Astrocyte (in vitro differentiated cells and primary cell): ENCODE measurements around the gene SHQ1. TPM values are rescaled to one million over a fixed set of nuclear protein-coding genes. Genes with fewer than 3 reads are reported as not detected.

Experiments
- DNase-seq: peaks from one replicate; pipeline ENCODE4 v3.0.0-alpha.2; 2010; ENCODE audit warnings: low read depth
- FAIRE-seq: peaks from 2 replicates; lab custom pipeline; 2011; peaks lifted over from hg19 to GRCh38; lab: Jason Lieb, UNC
- H2AFZ ChIP-seq: 2 replicates; pipeline ENCODE4 v1.6.0; 2012; ENCODE audit warnings: low read depth, low read length, inconsistent platforms
- H3K27ac ChIP-seq: 2 replicates; pipeline ENCODE4 v1.5.1; 2011; ENCODE audit warnings: low read depth, low read length, inconsistent platforms
- H3K27me3 ChIP-seq: 2 replicates; pipeline ENCODE4 v1.6.0; 2011; ENCODE audit warnings: low read length, inconsistent platforms; ENCODE audit not compliant: insufficient read depth
- H3K36me3 ChIP-seq: 2 replicates; pipeline ENCODE4 v1.5.1; 2011; ENCODE audit warnings: low read length, inconsistent platforms; ENCODE audit not compliant: insufficient read depth
- H3K4me1 ChIP-seq: 2 replicates; pipeline ENCODE4 v1.5.1; 2011; ENCODE audit warnings: low read length, inconsistent platforms; ENCODE audit not compliant: insufficient read depth
- H3K4me2 ChIP-seq: 2 replicates; pipeline ENCODE4 v1.6.0; 2012; ENCODE audit warnings: low read length, inconsistent platforms
- H3K4me3 ChIP-seq: 2 replicates; pipeline ENCODE4 v1.5.1; 2011; ENCODE audit warnings: low read depth, mild to moderate bottlenecking, low read length, inconsistent platforms; ENCODE audit not compliant: insufficient read depth
- H3K79me2 ChIP-seq: 2 replicates; pipeline ENCODE4 v1.6.0; 2012; ENCODE audit warnings: mild to moderate bottlenecking, low read length, inconsistent platforms; ENCODE audit not compliant: insufficient read depth
- H3K9ac ChIP-seq: 2 replicates; pipeline ENCODE4 v1.6.0; 2012; ENCODE audit warnings: mild to moderate bottlenecking, low read length, inconsistent platforms
- H3K9me3 ChIP-seq: 2 replicates; pipeline ENCODE4 v1.5.1; 2012; ENCODE audit warnings: low read depth, mild to moderate bottlenecking, low read length, inconsistent platforms; ENCODE audit not compliant: insufficient read depth
- H4K20me1 ChIP-seq: 2 replicates; pipeline ENCODE4 v1.6.0; 2012; ENCODE audit warnings: low read length, inconsistent platforms; ENCODE audit not compliant: insufficient read depth
- H3K27ac Mint-ChIP-seq: one replicate; pipeline ENCODE4 v1.8.0; 2021; ENCODE audit warnings: mild to moderate bottlenecking, mixed read lengths; ENCODE audit not compliant: unreplicated experiment
- H3K27me3 Mint-ChIP-seq: one replicate; pipeline ENCODE4 v1.8.0; 2021; ENCODE audit warnings: low read depth, mixed read lengths; ENCODE audit not compliant: unreplicated experiment
- H3K36me3 Mint-ChIP-seq: one replicate; pipeline ENCODE4 v1.8.0; 2021; ENCODE audit warnings: low read depth, mixed read lengths; ENCODE audit not compliant: unreplicated experiment
- H3K4me1 Mint-ChIP-seq: one replicate; pipeline ENCODE4 v1.8.0; 2021; ENCODE audit warnings: low read depth, mixed read lengths; ENCODE audit not compliant: unreplicated experiment
- H3K4me3 Mint-ChIP-seq: one replicate; pipeline ENCODE4 v1.8.0; 2021; ENCODE audit warnings: mild to moderate bottlenecking, moderate library complexity, mixed read lengths; ENCODE audit not compliant: unreplicated experiment
- H3K9me3 Mint-ChIP-seq: one replicate; pipeline ENCODE4 v1.8.0; 2021; ENCODE audit warnings: mild to moderate bottlenecking, mixed read lengths; ENCODE audit not compliant: unreplicated experiment
- CTCF ChIP-seq: IDR thresholded peaks from 2 replicates; pipeline ENCODE4 v1.5.1; 2011; ENCODE audit warnings: low read depth, mild to moderate bottlenecking, inconsistent platforms, low read length, moderate library complexity; ENCODE audit not compliant: insufficient read depth
- EZH2 ChIP-seq: IDR thresholded peaks from 2 replicates; pipeline ENCODE4 v1.6.1; 2012; ENCODE audit warnings: mild to moderate bottlenecking, low read length, inconsistent platforms; ENCODE audit not compliant: insufficient read depth
- total RNA-seq: library from RNA; stranded (reverse); gene quantifications from 2 replicates; pipeline ENCODE4 v1.2.1, GENCODE V29; 2021

Gene SHQ1
- total RNA-seq, 1 donor from 2014 or later = 28.4 TPM

DNA sequence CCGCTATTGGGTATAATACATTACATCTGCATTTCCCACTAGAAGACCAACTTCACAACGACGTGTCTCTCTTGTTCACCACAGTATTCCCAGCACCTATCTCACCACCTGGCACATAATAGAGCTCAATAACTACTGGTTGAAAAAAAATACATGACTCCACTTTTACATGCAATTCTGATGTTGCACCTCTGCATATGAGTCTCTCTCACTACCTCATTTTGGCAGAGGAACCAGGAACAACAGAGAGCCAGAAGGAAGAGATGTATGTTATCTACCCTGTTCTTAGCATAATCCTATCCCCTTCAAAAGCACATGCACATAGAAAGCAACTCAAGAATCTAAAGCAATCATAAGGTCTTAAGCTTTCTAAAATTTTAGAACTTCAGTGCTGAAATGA lies 61.6 kb downstream of the SHQ1 start:
- no peak overlapping the region for H3K4me2 ChIP-seq
- H3K9me3 ChIP-seq = no peaks in the 10 kb centered on the region
- H4K20me1 ChIP-seq = peaks cover 8% of the 10 kb centered on the region
- Mint-ChIP-seq H3K9me3 (no peaks in the 10 kb centered on the region), H3K27ac (no peak overlapping the region), H3K27me3 (no peaks in the 10 kb centered on the region), H3K4me1 (no peaks in the 10 kb centered on the region), H3K4me3 (no peak overlapping the region), H3K36me3 (peaks cover 3% of the 10 kb centered on the region)
- DNase-seq = no peak
- no peaks in the 10 kb centered on the region for H3K4me1 ChIP-seq
- FAIRE-seq = no peak
- H2AFZ ChIP-seq = no peak overlapping the region
- H3K4me3 ChIP-seq = no peak overlapping the region
- no peak overlapping the region for H3K27ac ChIP-seq
- TF ChIP-seq EZH2 (no peak), CTCF (no peak)
- H3K27me3 ChIP-seq = no peaks in the 10 kb centered on the region
- peaks cover 3% of the 10 kb centered on the region for H3K36me3 ChIP-seq
- no peaks in the 10 kb centered on the region for H3K79me2 ChIP-seq
- H3K9ac ChIP-seq = no peak overlapping the region

- Histone ChIP-seq H4K20me1 (peaks cover 8% of the 10 kb centered on the region), H3K4me1 (no peaks in the 10 kb centered on the region), H3K27me3 (no peaks in the 10 kb centered on the region), H3K79me2 (no peaks in the 10 kb centered on the region), H3K27ac (no peak overlapping the region), H3K9ac (no peak overlapping the region), H3K4me3 (no peak overlapping the region), H3K36me3 (no peaks in the 10 kb centered on the region), H3K4me2 (no peak overlapping the region), H3K9me3 (no peaks in the 10 kb centered on the region), H2AFZ (no peak overlapping the region)
- TF ChIP-seq CTCF = no peak
- no peak for TF ChIP-seq EZH2
- FAIRE-seq (no peak), DNase-seq (no peak)
- Mint-ChIP-seq H3K9me3 (no peaks in the 10 kb centered on the region), H3K4me3 (no peak overlapping the region), H3K36me3 (peaks cover 1% of the 10 kb centered on the region), H3K4me1 (no peaks in the 10 kb centered on the region), H3K27me3 (no peaks in the 10 kb centered on the region), H3K27ac (no peak overlapping the region)
Observed at GRCh38 chr3:72784226-72784625, 64.0 kb downstream of the SHQ1 start.

- no peak overlapping the region for H3K4me3 Mint-ChIP-seq
- no peak overlapping the region for H3K27ac ChIP-seq
Observed at GRCh38 chr3:72782521-72782920, 65.7 kb downstream of the SHQ1 start.

More at GRCh38 chr3:72782521-72782920, 65.7 kb downstream of the SHQ1 start:
- no peaks in the 10 kb centered on the region for H3K9me3 Mint-ChIP-seq
- Histone ChIP-seq H3K79me2 (no peaks in the 10 kb centered on the region), H3K36me3 (no peaks in the 10 kb centered on the region), H3K4me3 (no peak overlapping the region), H3K4me1 (no peaks in the 10 kb centered on the region), H3K9ac (no peak overlapping the region), H4K20me1 (peaks cover 8% of the 10 kb centered on the region), H2AFZ (no peak overlapping the region), H3K27me3 (no peaks in the 10 kb centered on the region), H3K9me3 (no peaks in the 10 kb centered on the region), H3K4me2 (no peak overlapping the region)
- H3K27ac Mint-ChIP-seq = no peak overlapping the region
- H3K4me1 Mint-ChIP-seq = no peaks in the 10 kb centered on the region
- FAIRE-seq (no peak), DNase-seq (no peak)
- H3K36me3 Mint-ChIP-seq = peaks cover under 1% of the 10 kb centered on the region
- H3K27me3 Mint-ChIP-seq = no peaks in the 10 kb centered on the region
- TF ChIP-seq CTCF (no peak), EZH2 (no peak)
